Large intestine (tissue), 3 donors: Measurements from ENCODE around the gene TNC. TPM values are rescaled to one million over a fixed set of nuclear protein-coding genes. Genes with fewer than 3 reads are reported as not detected.
A peak's percentile ranks its signal among the peaks of the same experiment; 100 is the strongest.

Experiments used
- DNase-seq, 2 donors: peaks; one replicate each; pipeline versions ENCODE4 v3.0.0 to v3.0.0-alpha.2; 2013
- H3K27ac ChIP-seq: one replicate; pipeline ENCODE4 v1.5.1; 2013; ENCODE audit warnings: low read length
- H3K27me3 ChIP-seq: 2 replicates; pipeline ENCODE4 v1.6.1; 2013; ENCODE audit warnings: low read length; ENCODE audit not compliant: control insufficient read depth, insufficient read depth
- H3K36me3 ChIP-seq: 2 replicates; pipeline ENCODE4 v1.6.1; 2013; ENCODE audit warnings: low read length; ENCODE audit not compliant: control insufficient read depth, insufficient read depth
- H3K4me1 ChIP-seq: one replicate; pipeline ENCODE4 v1.6.1; 2013; ENCODE audit warnings: low read length; ENCODE audit not compliant: control insufficient read depth, insufficient read depth
- H3K4me3 ChIP-seq: one replicate; pipeline ENCODE4 v1.5.1; 2013; ENCODE audit warnings: low read length
- H3K9me3 ChIP-seq: one replicate; pipeline ENCODE4 v1.6.1; 2013; ENCODE audit warnings: mild to moderate bottlenecking, low read depth, low read length, moderate library complexity; ENCODE audit not compliant: control insufficient read depth
- WGBS: methylation state at CpG from one replicate; pipeline ENCODE4 v1.1.5; 2013; ENCODE audit warnings: low lambda C conversion rate; ENCODE audit not compliant: insufficient coverage; 5-methylcytosine and 5-hydroxymethylcytosine counted together
- polyA plus RNA-seq: library from polyadenylated mRNA; unstranded; fragments of 120-200 nt; gene quantifications from one replicate; pipeline ENCODE4 v1.2.1, GENCODE V29; 2013

TNC gene
- polyA plus RNA-seq, 1 donor, result 19.9 TPM

- Histone ChIP-seq H3K36me3 (no peaks in the 10 kb centered on the region), H3K4me3 (no peak overlapping the region), H3K27ac (no peak overlapping the region), H3K4me1 (no peaks in the 10 kb centered on the region), H3K9me3 (no peaks in the 10 kb centered on the region), H3K27me3 (no peaks in the 10 kb centered on the region)
- no peak for DNase-seq
- WGBS, result 64% methylated on average over 2 of the region's 8 CpGs
Measured at GRCh38 chr9:115002371-115003120, 115.4 kb downstream of the TNC start.

- Histone ChIP-seq H3K36me3 (no peaks in the 10 kb centered on the region), H3K4me3 (no peak overlapping the region), H3K27ac (no peak overlapping the region), H3K27me3 (no peaks in the 10 kb centered on the region), H3K9me3 (no peaks in the 10 kb centered on the region), H3K4me1 (no peaks in the 10 kb centered on the region)
- no CpG with 5 or more reads among the region's 7 CpGs for WGBS
- DNase-seq, result no peak
Measured at GRCh38 chr9:115000217-115000639, 117.7 kb downstream of the TNC start.

GRCh38 chr9:114998326-114998725, 119.6 kb downstream of the TNC start:
- H3K36me3 ChIP-seq, result no peaks in the 10 kb centered on the region
- H3K27ac ChIP-seq, result no peak overlapping the region
- no peaks in the 10 kb centered on the region for H3K4me1 ChIP-seq
- H3K27me3 ChIP-seq, result no peaks in the 10 kb centered on the region
- no peak for DNase-seq
- H3K4me3 ChIP-seq, result no peak overlapping the region
- no peaks in the 10 kb centered on the region for H3K9me3 ChIP-seq
- no CpG with 5 or more reads among the region's 2 CpGs for WGBS

GRCh38 chr9:114995681-114996221, 122.2 kb downstream of the TNC start:
- Histone ChIP-seq H3K4me1 (no peaks in the 10 kb centered on the region), H3K36me3 (no peaks in the 10 kb centered on the region), H3K4me3 (no peak overlapping the region), H3K27ac (no peak overlapping the region), H3K27me3 (no peaks in the 10 kb centered on the region), H3K9me3 (no peaks in the 10 kb centered on the region)
- DNase-seq, result peak in 1 of 2 donors; percentile 37
- 70% methylated on average over 2 of the region's 10 CpGs for WGBS

GRCh38 chr9:114994768-114995167, 123.2 kb downstream of the TNC start:
- no peak for DNase-seq
- no peaks in the 10 kb centered on the region for H3K4me1 ChIP-seq
- no peak overlapping the region for H3K27ac ChIP-seq
- no peaks in the 10 kb centered on the region for H3K36me3 ChIP-seq
- no peaks in the 10 kb centered on the region for H3K27me3 ChIP-seq
- H3K9me3 ChIP-seq, result no peaks in the 10 kb centered on the region
- no peak overlapping the region for H3K4me3 ChIP-seq

- WGBS, result 88% methylated on average over 3 of the region's 7 CpGs
- Histone ChIP-seq H3K9me3 (no peaks in the 10 kb centered on the region), H3K27me3 (no peaks in the 10 kb centered on the region), H3K4me3 (no peak overlapping the region), H3K36me3 (no peaks in the 10 kb centered on the region), H3K4me1 (peaks cover 5% of the 10 kb centered on the region), H3K27ac (no peak overlapping the region)
- no peak for DNase-seq
Measured at GRCh38 chr9:114991861-114992260, 126.1 kb downstream of the TNC start.

GRCh38 chr9:114990901-114991300, 127.1 kb downstream of the TNC start:
- WGBS, result no CpG with 5 or more reads among the region's 6 CpGs
- no peak overlapping the region for H3K4me3 ChIP-seq

GRCh38 chr9:114989600-114990410, 128.2 kb downstream of the TNC start:
- Histone ChIP-seq H3K36me3 (no peaks in the 10 kb centered on the region), H3K27me3 (no peaks in the 10 kb centered on the region), H3K4me1 (peaks cover 5% of the 10 kb centered on the region), H3K4me3 (no peak overlapping the region), H3K27ac (no peak overlapping the region), H3K9me3 (no peaks in the 10 kb centered on the region)
- no CpG with 5 or more reads among the region's 4 CpGs for WGBS
- no peak for DNase-seq

More at GRCh38 chr9:114990901-114991300, 127.1 kb downstream of the TNC start:
- Histone ChIP-seq H3K27me3 (no peaks in the 10 kb centered on the region), H3K36me3 (no peaks in the 10 kb centered on the region), H3K27ac (no peak overlapping the region), H3K4me1 (peaks cover 5% of the 10 kb centered on the region), H3K9me3 (no peaks in the 10 kb centered on the region)
- no peak for DNase-seq

GRCh38 chr9:114988962-114989599, 128.9 kb downstream of the TNC start:
- H3K9me3 ChIP-seq, result no peaks in the 10 kb centered on the region
- peak; percentile 18 to 51 for DNase-seq
- H3K36me3 ChIP-seq, result no peaks in the 10 kb centered on the region
- H3K4me1 ChIP-seq, result peaks cover 5% of the 10 kb centered on the region
- no peaks in the 10 kb centered on the region for H3K27me3 ChIP-seq
- WGBS, result no CpG with 5 or more reads among the region's 8 CpGs
- H3K4me3 ChIP-seq, result no peak overlapping the region
- peak overlapping the region; percentile 8 for H3K27ac ChIP-seq

- H3K9me3 ChIP-seq, result no peaks in the 10 kb centered on the region
- peaks cover 5% of the 10 kb centered on the region for H3K4me1 ChIP-seq
- H3K36me3 ChIP-seq, result no peaks in the 10 kb centered on the region
- DNase-seq, result peak; percentile 48 to 78
- no peak overlapping the region for H3K27ac ChIP-seq
- WGBS, result 90% methylated on average over 1 of the region's 1 CpG
- H3K27me3 ChIP-seq, result no peaks in the 10 kb centered on the region
- no peak overlapping the region for H3K4me3 ChIP-seq
Measured at GRCh38 chr9:114987116-114987515, 130.8 kb downstream of the TNC start.
